HG02763 (cell line): ENCODE measurements around the gene FAM131A.

Experiments used
- ATAC-seq: cut with Tn5 transposase; IDR thresholded peaks from one replicate; pipeline ENCODE4 v1.9.1; 2021; ENCODE audit warnings: mild to moderate bottlenecking, moderate library complexity; ENCODE audit not compliant: unreplicated experiment

FAM131A gene

GRCh38 chr3:184388936-184389230, 51.5 kb downstream of the FAM131A start:
- ATAC-seq = no peak

GRCh38 chr3:184389384-184389783, 52.0 kb downstream of the FAM131A start:
- ATAC-seq = no peak

DNA sequence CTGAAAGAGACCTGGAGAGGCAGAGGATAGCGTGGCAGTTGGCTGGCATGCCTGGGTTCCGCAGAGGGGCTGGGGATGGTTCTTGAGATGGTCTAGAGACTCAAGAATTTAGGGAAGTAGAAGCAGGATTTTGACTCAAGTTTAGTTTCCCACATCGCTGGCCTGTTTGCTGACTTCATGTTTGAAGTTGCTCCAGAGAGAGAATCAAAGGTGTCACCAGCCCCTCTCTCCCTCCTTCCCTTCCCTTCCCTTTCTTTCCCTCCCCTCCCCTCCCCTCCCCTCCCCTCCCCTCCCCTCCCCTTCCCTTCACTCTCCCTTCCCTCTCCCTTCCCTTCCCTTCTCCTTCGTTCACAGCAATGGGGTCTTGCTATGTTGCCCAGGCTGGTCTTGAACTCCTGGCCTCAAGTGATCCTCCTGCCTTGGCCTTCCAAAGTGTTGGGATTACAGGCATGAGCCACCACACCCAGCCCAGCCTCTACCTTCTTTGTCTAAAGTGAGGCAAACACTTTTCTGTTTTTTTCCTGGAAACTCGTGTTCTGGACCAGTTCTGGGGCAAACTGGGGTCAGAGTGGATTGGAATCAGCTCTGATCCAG, 52.6 kb downstream of the FAM131A start:
- no peak for ATAC-seq

GRCh38 chr3:184391266-184391665, 53.9 kb downstream of the FAM131A start:
- ATAC-seq = no peak

- ATAC-seq = no peak
These were observed 57.9 kb downstream of the FAM131A start for GRCh38 chr3:184395320-184395660.
